ENCODE data around the gene GPR142. TPM values are rescaled to one million over a fixed set of nuclear protein-coding genes. Genes with fewer than 3 reads are reported as not detected.
A peak's percentile ranks its signal among the peaks of the same experiment; 100 is the strongest.

GPR142 gene
- total RNA-seq, 4 donors from 2014 or later, result 0.67 TPM; not detected in 3

DNA sequence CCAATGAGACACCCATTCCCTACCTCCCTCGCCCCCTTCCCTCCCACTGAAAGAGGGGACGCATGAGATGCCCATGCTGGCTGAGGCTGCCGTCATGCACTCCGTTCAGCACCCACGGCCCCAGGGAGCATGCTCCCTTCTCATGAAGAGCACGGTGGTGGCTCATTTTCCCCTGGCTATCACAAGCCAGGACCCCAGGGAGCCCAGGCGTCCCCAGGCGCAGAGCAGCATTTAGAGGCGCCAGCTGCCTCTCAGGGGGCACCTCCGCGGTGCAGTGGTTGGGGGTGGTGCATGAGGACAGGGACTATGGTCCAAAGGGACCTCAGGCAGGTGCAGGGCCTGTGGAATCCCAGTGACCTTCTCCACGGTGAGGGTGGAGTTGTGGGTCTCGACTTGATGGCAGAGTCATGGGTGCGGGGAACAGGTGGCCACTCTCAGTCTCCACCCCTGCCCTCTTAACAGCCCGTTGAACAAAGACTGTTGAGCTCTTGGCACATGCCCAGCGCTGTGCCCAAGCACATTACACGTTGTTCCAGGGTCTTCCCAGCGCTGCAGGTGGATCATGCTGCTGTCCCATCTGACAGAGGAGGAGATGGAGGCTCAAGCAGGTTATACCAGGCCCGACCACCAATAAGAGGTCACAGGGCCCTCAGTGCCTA lies 27.6 kb upstream of the GPR142 start:
- Histone ChIP-seq H3K36me3 (no peaks in the 10 kb centered on the region), H3K4me3 (replicated peaks in 1 of 3) (no peak overlapping the region), H3K27me3 (no peaks in the 10 kb centered on the region), H3K27ac (peak overlapping the region in 2 of 3 donors; percentile 3 to 30), H3K9me3 (no peaks in the 10 kb centered on the region), H3K4me1 (peaks cover 39 to 60% of the 10 kb centered on the region in 2 donors)
- TF ChIP-seq CTCF (IDR thresholded peaks at IDR 0.05) (no peak), POLR2A (IDR thresholded peaks at IDR 0.05) (peak in 1 of 2 donors; percentile 5)
- DNase-seq, result peak; percentile 82 to 83
- 69 to 80% methylated on average over 16 to 18 of the region's 19 CpGs for whole genome bisulfite sequencing, 2 donors
- intact Hi-C loops (cut with DNase I), result no loop called here

DNA sequence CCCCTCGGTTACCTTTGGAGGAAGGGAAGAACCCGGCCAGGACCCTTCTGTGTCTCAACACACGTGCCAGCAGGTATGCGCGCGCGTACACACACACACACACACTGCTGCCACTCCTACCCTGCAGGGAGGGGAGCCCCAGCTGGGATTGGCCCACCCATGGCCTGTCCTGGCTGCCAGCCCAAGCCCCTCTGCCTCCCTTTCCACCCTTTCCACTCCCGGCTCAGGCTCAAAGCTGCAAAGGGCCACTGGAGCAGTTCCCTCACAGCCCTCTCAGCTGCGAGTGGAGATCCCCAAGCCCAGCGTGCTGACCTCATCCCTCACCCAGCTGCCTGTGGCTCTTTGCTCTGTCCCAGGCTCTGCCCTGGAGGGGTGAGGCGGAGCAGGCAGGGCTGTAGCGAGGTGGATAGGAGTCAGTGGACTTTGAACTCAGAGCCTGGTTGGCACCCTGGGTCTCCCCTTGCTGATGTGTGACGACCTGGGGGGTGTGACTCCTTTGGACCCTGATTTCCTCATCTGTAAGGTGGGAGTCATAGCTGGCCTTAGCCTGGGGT lies 26.8 kb upstream of the GPR142 start:
- H3K4me3 ChIP-seq (replicated peaks in 1 of 3), result no peak overlapping the region
- H3K36me3 ChIP-seq, result no peaks in the 10 kb centered on the region
- intact Hi-C loops (cut with DNase I), result no loop called here
- H3K27ac ChIP-seq, result no peak overlapping the region
- peak in 1 of 2 donors; percentile 46 for DNase-seq
- no peaks in the 10 kb centered on the region for H3K27me3 ChIP-seq
- WGBS, 2 donors, result 65 to 75% methylated on average over 4 to 11 of the region's 13 CpGs
- H3K4me1 ChIP-seq, result peaks cover 39 to 62% of the 10 kb centered on the region in 2 donors
- TF ChIP-seq POLR2A (IDR thresholded peaks at IDR 0.05) (no peak), CTCF (IDR thresholded peaks at IDR 0.05) (no peak)
- no peaks in the 10 kb centered on the region for H3K9me3 ChIP-seq

DNA sequence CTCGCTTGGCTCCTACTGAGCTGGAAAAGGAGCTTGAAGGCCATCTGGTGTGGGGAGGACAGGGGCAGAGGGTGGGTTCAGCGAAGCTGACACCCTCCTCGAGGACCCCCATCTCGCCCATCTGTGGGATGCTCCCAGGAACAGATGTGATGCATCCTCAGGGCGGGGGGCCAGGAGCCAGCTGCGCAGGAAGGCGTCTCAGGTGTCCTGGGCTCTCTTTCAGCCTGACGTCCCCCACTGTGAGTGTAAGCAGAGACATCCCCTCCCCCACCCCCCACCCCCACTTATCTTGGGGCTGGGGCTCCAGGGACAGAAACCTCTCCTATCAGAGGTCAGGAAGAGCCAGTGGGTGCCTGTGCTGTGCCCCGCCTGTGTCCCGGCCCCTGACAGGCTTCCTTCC lies 25.1 kb upstream of the GPR142 start:
- no peak for DNase-seq
- H3K9me3 ChIP-seq, result no peaks in the 10 kb centered on the region
- H3K27ac ChIP-seq, result no peak overlapping the region
- no peaks in the 10 kb centered on the region for H3K27me3 ChIP-seq
- intact Hi-C loops (cut with DNase I), result no loop called here
- no peak for TF ChIP-seq POLR2A (IDR thresholded peaks at IDR 0.05)
- TF ChIP-seq CTCF (IDR thresholded peaks at IDR 0.05), result no peak
- H3K36me3 ChIP-seq, result no peaks in the 10 kb centered on the region
- peaks cover 39 to 55% of the 10 kb centered on the region in 2 donors for H3K4me1 ChIP-seq
- WGBS, 2 donors, result 84 to 95% methylated on average over 10 of the region's 10 CpGs
- H3K4me3 ChIP-seq (replicated peaks in 1 of 3), result no peak overlapping the region

DNA sequence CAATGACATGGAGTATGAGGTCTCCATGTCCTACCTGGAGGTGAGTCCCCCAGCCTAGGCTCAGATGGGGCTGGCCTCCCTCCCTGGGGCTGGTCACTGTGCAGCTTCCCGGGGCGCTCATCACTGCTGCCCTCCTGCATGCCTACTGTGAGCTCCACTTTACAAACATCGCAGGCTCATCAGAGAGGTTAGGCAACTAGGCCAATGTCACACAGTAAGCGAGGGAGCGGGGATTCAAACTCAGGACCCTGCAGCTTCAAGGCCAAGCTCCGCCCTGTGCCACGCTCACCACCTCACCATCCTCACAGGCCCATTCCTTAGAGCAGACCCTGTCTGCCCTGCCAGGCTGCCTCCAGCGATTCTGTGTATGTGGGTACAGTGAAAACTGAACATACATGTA lies 24.2 kb upstream of the GPR142 start:
- Histone ChIP-seq H3K36me3 (no peaks in the 10 kb centered on the region), H3K4me1 (peaks cover 32 to 46% of the 10 kb centered on the region in 2 donors), H3K9me3 (no peaks in the 10 kb centered on the region), H3K27me3 (no peaks in the 10 kb centered on the region), H3K4me3 (replicated peaks in 1 of 3) (no peak overlapping the region), H3K27ac (peak overlapping the region in 1 of 3 donors; percentile 45)
- no peak for DNase-seq
- no peak for TF ChIP-seq CTCF (IDR thresholded peaks at IDR 0.05)
- TF ChIP-seq POLR2A (IDR thresholded peaks at IDR 0.05), result no peak
- intact Hi-C loops (cut with DNase I), result no loop called here
- 82% methylated on average over 8 of the region's 8 CpGs for WGBS, 2 donors

GRCh38 chr17:74343526-74344284 lies 23.6 kb upstream of the GPR142 start:
- DNase-seq, result peak; percentile 92 to 93

More at GRCh38 chr17:74343526-74344284, 23.6 kb upstream of the GPR142 start:
- 16 to 24% methylated on average over 3 to 9 of the region's 9 CpGs for WGBS, 2 donors
- Histone ChIP-seq H3K9me3 (no peaks in the 10 kb centered on the region), H3K4me1 (peaks cover 29 to 42% of the 10 kb centered on the region in 2 donors), H3K27ac (peak overlapping the region in 1 of 3 donors; percentile 45), H3K27me3 (no peaks in the 10 kb centered on the region), H3K4me3 (replicated peaks in 1 of 3) (no peak overlapping the region), H3K36me3 (no peaks in the 10 kb centered on the region)
- intact Hi-C loops (cut with DNase I), result no loop called here
- TF ChIP-seq POLR2A (IDR thresholded peaks at IDR 0.05), result no peak
- no peak for TF ChIP-seq CTCF (IDR thresholded peaks at IDR 0.05)
